Hematopoietic multipotent progenitor cell (in vitro differentiated cells): Measurements from ENCODE around the gene SMCO2. TPM values are rescaled to one million over a fixed set of nuclear protein-coding genes. Genes with fewer than 3 reads are reported as not detected.
A peak's percentile ranks its signal among the peaks of the same experiment; 100 is the strongest.

Experiments used
- DNase-seq, 3 donors: peaks; one replicate each; pipeline ENCODE4 v3.0.0-alpha.2; 2011 to 2015; ENCODE audit warnings: low read depth in 2 of 3, low spot score in 2 of 3
- total RNA-seq: library from RNA; depleted of rRNA; stranded (reverse); fragments of >200 nt; gene quantifications from one replicate; pipeline ENCODE4 v1.2.3, GENCODE V29; 2012

The SMCO2 gene
- total RNA-seq, 1 donor, result not detected

DNA sequence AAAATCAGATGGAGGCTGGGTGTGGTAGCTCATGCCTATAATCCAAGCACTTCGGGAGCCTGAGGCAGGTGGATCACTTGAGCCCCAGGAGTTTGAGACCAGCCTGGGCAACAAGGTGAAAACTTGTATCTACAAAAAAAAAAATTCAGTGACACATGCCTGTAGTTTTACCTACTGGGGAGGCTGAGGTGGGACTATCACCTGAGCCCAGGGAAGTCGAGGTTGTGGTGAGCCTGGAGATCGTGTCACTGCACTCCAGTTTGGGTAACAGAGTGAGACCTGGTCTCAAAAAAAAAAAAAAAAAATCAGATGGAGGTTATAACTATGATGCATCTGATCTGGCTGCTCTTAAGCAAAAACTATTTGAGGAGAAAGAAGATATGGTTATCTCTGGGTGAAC, 50.9 kb downstream of the SMCO2 start:
- no peak for DNase-seq

- DNase-seq, result no peak
Measured at GRCh38 chr12:27498149-27498548, 51.6 kb downstream of the SMCO2 start.

DNA sequence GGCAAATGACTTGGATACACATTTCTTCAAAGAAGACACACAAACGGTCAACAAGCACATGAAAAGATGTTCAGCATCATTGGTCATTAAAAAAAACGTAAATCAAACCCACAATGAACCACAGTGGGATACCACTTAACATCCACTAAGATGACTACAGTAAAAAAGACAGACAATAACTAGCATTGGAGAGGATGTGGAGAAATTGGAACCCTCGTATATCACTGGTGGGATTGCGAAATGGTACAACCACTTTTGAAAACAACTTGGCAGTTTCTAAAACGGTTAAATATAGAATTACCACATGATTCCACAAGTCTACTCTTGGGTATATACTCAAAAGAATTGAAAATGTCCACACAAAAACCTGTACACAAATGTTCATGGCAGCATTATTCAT, 52.2 kb downstream of the SMCO2 start:
- DNase-seq, result no peak

DNA sequence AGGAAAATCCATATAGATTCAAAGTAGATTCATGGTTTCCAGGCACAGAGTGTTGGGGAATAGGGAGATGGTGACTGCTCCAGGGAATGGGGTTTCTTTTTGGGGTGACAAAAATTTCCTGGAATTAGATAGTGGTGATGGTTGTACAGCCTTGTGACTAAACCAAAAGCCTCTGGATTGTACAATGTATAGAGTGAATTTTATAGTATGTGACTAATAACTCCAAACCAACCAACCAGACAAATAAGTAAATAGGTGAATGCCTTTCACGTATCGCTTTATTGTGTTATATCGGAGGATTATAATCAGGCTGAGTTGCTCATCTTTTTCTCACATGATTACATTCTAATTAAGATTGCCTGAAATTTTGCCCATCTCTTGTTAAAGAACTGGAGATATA, 52.8 kb downstream of the SMCO2 start:
- no peak for DNase-seq

DNA sequence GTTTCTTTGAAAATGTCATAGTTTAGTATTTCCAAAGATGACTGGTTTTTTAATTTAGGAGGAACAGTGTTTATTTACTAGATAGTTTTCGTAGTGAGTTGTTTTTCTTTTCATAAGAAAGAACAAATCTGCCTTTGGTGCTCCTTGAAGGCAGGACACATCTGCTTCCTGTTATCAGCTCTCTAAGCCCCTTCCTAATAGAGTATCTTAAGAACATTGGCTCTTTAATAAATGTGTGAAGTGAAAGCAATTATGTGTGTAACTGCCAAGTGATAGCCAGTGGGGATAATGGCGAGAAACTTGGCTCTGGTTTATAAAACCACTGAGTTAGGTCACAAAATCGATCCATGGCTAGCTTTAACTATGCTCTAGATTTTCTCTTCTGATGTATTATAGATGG, 54.0 kb downstream of the SMCO2 start:
- DNase-seq, result no peak

DNA sequence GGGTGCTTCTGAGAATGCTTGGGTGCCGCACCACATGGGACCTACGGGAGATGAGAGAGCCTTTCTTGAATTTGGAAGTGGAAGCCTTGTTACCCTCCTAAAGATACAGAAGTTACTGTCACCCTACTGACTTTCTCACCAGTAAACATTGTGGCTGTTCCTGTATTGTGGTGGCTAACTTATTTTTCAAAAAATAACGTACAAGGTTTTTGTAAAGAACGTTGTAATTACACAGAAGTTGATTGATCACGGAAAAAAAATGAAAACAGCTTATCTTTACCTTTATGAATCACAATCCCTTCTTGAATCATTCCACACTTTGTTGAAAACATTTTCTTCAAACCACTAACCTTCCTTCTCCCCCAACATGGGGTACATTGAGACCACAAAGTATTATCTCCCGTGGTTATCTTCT, 55.5 kb downstream of the SMCO2 start:
- DNase-seq, result no peak

- DNase-seq, result no peak
Measured at GRCh38 chr12:27504507-27504906, 58.0 kb downstream of the SMCO2 start.

- no peak for DNase-seq
Measured at GRCh38 chr12:27505109-27505508, 58.6 kb downstream of the SMCO2 start.

DNA sequence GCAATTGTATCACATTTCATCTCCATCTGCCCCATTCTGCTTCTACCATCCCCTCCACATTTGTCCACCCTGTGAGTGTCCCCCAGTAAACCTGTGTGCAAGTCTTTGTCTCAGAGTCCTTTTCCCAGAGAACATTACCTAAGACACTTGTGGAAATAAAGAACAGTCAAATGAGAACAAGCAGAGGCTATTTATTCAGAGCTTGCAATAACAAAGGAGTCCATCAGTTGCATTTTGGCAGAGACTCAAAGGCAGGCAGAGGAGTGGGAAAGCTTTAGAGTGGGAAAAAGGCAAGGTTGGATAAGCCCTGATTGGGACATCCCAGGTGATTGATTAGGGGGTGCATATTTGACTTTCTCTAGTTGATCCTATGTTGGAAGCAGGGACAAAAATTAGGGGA, 59.2 kb downstream of the SMCO2 start:
- DNase-seq, result no peak

- no peak for DNase-seq
Measured at GRCh38 chr12:27506645-27507189, 60.2 kb downstream of the SMCO2 start.

DNA sequence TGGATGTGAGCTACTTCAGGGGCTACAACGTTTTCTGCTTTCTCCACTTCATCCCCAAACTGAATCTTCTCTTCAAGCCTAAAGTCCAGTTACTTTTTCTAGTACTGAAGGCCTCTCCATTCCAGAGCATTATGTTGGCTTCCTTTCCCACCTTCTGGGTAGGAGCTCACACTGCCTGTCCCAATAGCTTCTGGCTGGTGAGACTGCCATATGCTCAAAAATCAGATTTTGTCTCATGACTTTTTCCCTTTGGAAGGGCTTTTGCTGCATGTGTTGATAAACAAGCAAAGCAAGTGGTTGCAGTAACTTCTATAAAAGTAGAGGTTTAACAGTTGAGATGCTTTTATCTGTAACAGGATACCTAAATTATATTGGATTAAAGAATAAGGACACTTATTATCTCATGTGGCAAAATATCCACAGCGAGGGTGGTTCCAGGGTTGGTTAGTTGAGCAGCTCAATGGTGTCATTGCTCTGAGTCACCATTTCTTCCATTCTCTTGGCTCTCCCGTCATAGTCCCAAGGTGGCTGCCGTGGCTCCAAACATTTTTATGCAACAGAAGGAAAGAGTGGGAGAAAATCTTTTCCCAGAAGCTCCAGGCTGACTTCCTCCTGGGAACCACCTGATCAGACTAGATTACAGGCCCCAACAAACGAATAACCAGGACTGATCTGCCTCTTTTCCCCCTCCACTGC, 62.3 kb downstream of the SMCO2 start:
- no peak for DNase-seq

- DNase-seq, result no peak
Measured at GRCh38 chr12:27511031-27511722, 64.6 kb downstream of the SMCO2 start.

- DNase-seq, result no peak
Measured at GRCh38 chr12:27511723-27512045, 65.1 kb downstream of the SMCO2 start.

GRCh38 chr12:27513155-27513824, 66.8 kb downstream of the SMCO2 start:
- no peak for DNase-seq

- no peak for DNase-seq
Measured at GRCh38 chr12:27515671-27516070, 69.1 kb downstream of the SMCO2 start.

GRCh38 chr12:27516625-27517024, 70.1 kb downstream of the SMCO2 start:
- DNase-seq, result no peak

DNA sequence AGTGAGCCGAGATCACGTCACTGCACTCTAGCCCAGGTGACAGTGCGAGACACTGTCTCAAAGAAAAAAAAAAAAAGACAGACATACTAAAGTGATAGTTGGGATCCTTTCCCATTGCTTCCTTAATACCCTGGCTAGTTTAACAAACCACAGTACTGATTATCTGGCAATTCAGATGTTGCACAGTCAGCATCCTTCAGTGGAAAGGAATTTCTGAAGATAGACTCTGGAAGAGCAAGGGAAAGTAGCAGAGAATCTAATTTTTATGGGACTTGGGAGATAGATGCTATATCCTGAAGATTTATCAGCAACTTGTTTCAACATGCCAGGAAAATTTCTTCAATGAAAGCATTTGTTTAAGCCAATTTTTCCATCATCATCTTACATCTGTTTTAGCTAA, 71.0 kb downstream of the SMCO2 start:
- DNase-seq, result no peak

- DNase-seq, result no peak
Measured at GRCh38 chr12:27517961-27518665, 71.6 kb downstream of the SMCO2 start.

DNA sequence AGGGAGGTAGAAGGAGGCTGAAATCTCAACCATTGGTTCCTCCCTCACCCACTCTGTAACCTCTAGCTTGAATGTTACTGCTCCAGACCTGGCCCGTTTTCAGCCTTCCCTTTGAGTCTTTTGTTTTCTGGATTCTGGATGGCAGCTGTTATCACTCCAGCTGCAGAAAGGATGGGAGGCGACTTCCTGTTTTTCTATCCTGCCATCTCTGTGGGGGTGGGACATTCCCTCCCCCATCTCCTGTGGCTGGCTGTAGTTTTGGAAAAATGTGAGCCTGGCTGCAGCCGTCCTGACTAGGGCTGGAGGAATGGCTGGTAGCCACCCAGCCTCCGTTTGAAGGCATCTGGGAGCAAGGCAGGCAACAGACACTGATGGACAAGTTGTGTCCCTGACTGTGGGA, 74.5 kb downstream of the SMCO2 start:
- DNase-seq, result no peak

- no peak for DNase-seq
Measured at GRCh38 chr12:27521981-27522380, 75.4 kb downstream of the SMCO2 start.

DNA sequence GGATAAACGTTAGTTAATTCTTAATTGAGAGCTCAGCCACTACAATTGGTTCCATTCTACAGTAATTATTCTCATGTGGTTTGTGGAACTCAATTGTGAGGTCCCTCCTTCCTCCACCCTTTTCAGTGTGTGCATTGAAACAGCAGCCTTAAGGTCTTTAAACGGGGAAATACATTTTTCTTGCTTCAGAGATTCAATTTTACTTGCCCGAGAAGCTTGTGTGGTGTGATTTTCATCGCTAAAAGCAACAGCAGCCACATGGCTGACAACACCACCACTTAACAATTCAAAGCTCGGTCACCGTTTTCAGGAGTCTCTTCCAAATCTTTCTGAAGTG, 76.7 kb downstream of the SMCO2 start:
- DNase-seq, result peak in 1 of 3 donors; percentile 26
